HepG2 (cell line): ENCODE results near the gene LMBRD2. TPM values are rescaled to one million over a fixed set of nuclear protein-coding genes. Genes with fewer than 3 reads are reported as not detected.

ENCODE experiments used
- ADNP ChIP-seq: sonication (generic); formaldehyde crosslinking; IDR thresholded peaks from 2 replicates; pipeline ENCODE4 v1.4.0; 2020; ENCODE audit warnings: missing genetic modification reagents
- CBX2 ChIP-seq, 2 experiments: fragments of 200-600 bp in 1 of 2; sonication (generic); formaldehyde crosslinking in 1 of 2; IDR thresholded peaks; 2 replicates each; pipeline versions ENCODE4 v1.7.0 to v1.8.1; 2018 to 2022; ENCODE audit warnings: low read depth in 2 of 2, low read length in 1 of 2, mild to moderate bottlenecking in 1 of 2, missing genetic modification reagents in 1 of 2
- CC2D1A ChIP-seq: sonication (generic); formaldehyde crosslinking; IDR thresholded peaks from 2 replicates; pipeline ENCODE4 v1.8.1; 2023; ENCODE audit warnings: mild to moderate bottlenecking, missing genetic modification reagents
- ETV5 ChIP-seq: IDR thresholded peaks from 2 replicates; pipeline ENCODE4 v1.6.1; 2018; ENCODE audit warnings: missing biosample characterization, missing genetic modification reagents, inconsistent platforms, borderline replicate concordance
- GFI1 ChIP-seq: sonication (generic); formaldehyde crosslinking; IDR thresholded peaks from 2 replicates; pipeline ENCODE4 v1.5.0; 2020; ENCODE audit warnings: missing genetic modification reagents, mild to moderate bottlenecking, borderline replicate concordance
- GTF2F1 ChIP-seq: fragments of 150-350 bp; IDR thresholded peaks from 2 replicates; pipeline ENCODE4 v1.6.1; 2014; ENCODE audit warnings: low read length
- HDAC6 ChIP-seq: fragments of 200-600 bp; sonication (generic); IDR thresholded peaks from 2 replicates; pipeline ENCODE4 v1.7.0; 2017; ENCODE audit warnings: mild to moderate bottlenecking, antibody characterized with exemption, low read length, low read depth
- KDM3A ChIP-seq: IDR thresholded peaks from 2 replicates; pipeline ENCODE4 v1.6.1; 2018; ENCODE audit warnings: low read depth, missing compliant biosample characterization
- MBNL3 ChIP-seq: fragments of 250-450 bp; sonication (Bioruptor Pico); conservative IDR thresholded peaks from 2 replicates; pipeline ENCODE4 v1.8.0; 2022; ENCODE audit warnings: mild to moderate bottlenecking, inconsistent platforms
- RBM39 ChIP-seq: fragments of 200-400 bp; formaldehyde crosslinking; IDR thresholded peaks from one replicate; pipeline ENCODE4 v1.6.1; 2018; ENCODE audit warnings: antibody characterized with exemption, mild to moderate bottlenecking, low read depth, low read length; ENCODE audit not compliant: poor library complexity, severe bottlenecking
- SATB2 ChIP-seq: sonication (generic); formaldehyde crosslinking; IDR thresholded peaks from 2 replicates; pipeline ENCODE4 v1.5.0; 2020; ENCODE audit warnings: missing genetic modification reagents
- SP140L ChIP-seq: sonication (generic); formaldehyde crosslinking; IDR thresholded peaks from 2 replicates; pipeline ENCODE4 v1.4.0; 2020; ENCODE audit warnings: missing genetic modification reagents, borderline replicate concordance
- SP2 ChIP-seq: sonication (generic); formaldehyde crosslinking; IDR thresholded peaks from 2 replicates; pipeline ENCODE4 v1.5.1; 2020; ENCODE audit warnings: mild to moderate bottlenecking, missing genetic modification reagents
- YEATS4 ChIP-seq: sonication (generic); formaldehyde crosslinking; IDR thresholded peaks from 2 replicates; pipeline ENCODE4 v1.4.0; 2020; ENCODE audit warnings: missing genetic modification reagents, borderline replicate concordance
- ZKSCAN8 ChIP-seq: IDR thresholded peaks from 2 replicates; pipeline ENCODE4 v1.6.1; 2016; ENCODE audit warnings: borderline replicate concordance, missing genetic modification reagents, missing compliant biosample characterization
- ZNF670 ChIP-seq: sonication (generic); formaldehyde crosslinking; IDR thresholded peaks from 2 replicates; pipeline ENCODE4 v1.8.0; 2022; ENCODE audit warnings: mild to moderate bottlenecking, missing genetic modification reagents, borderline replicate concordance
- ZNF7 ChIP-seq: IDR thresholded peaks from 2 replicates; pipeline ENCODE4 v1.6.1; 2016; ENCODE audit warnings: missing biosample characterization, missing genetic modification reagents
- ZNF746 ChIP-seq: sonication (generic); formaldehyde crosslinking; IDR thresholded peaks from 2 replicates; pipeline ENCODE4 v1.8.0; 2022; ENCODE audit warnings: mild to moderate bottlenecking, missing genetic modification reagents
- ZNF75D ChIP-seq: sonication (generic); formaldehyde crosslinking; IDR thresholded peaks from 2 replicates; pipeline ENCODE4 v1.8.1; 2023; ENCODE audit warnings: missing genetic modification reagents, mild to moderate bottlenecking, borderline replicate concordance
- ZNF768 ChIP-seq: sonication (generic); formaldehyde crosslinking; IDR thresholded peaks from 2 replicates; pipeline ENCODE4 v1.4.0; 2020; ENCODE audit warnings: missing genetic modification reagents
- ZSCAN29 ChIP-seq: sonication (generic); formaldehyde crosslinking; conservative IDR thresholded peaks from 2 replicates; pipeline ENCODE4 v1.4.0; 2020; ENCODE audit warnings: mild to moderate bottlenecking, missing genetic modification reagents
- polyA plus RNA-seq, 8 experiments: library from polyadenylated mRNA; depleted of rRNA in 3 of 8; stranded (reverse) in 7 of 8; unstranded in 1 of 8; fragments of >200 nt; fragmentation: Illumina TruSeq in 4 of 8; extraction: Trizol in 4 of 8; gene quantifications; 2 replicates each; pipeline versions ENCODE4 v1.2.1 to v1.2.3, GENCODE V29; 2011 to 2016; ENCODE audit warnings: low read depth in 4 of 8, missing spikeins in 1 of 8, mixed read lengths in 1 of 8; ENCODE audit not compliant: insufficient read depth in 1 of 8
- total RNA-seq, 5 experiments: library from RNA; depleted of rRNA; stranded (reverse); fragments of >200 nt; fragmentation: Illumina TruSeq; extraction: Trizol; gene quantifications; 2 replicates each; pipeline ENCODE4 v1.2.3, GENCODE V29; 2016; ENCODE audit warnings: low read depth in 1 of 5
- TF ChIP-seq, protein P1 (sequence below): IDR thresholded peaks from 2 replicates; pipeline ENCODE4 v1.6.1; 2016; ENCODE audit warnings: low read depth, control low read depth
- TF ChIP-seq, protein P2 (sequence below): sonication (generic); formaldehyde crosslinking; IDR thresholded peaks from 2 replicates; pipeline ENCODE4 v1.5.0; 2020; ENCODE audit warnings: missing genetic modification reagents
- TF ChIP-seq, protein P3 (sequence below): IDR thresholded peaks from 2 replicates; pipeline ENCODE4 v1.6.1; 2018; ENCODE audit warnings: missing genetic modification reagents
- TF ChIP-seq, protein P4 (sequence below): sonication (generic); formaldehyde crosslinking; IDR thresholded peaks from 2 replicates; pipeline ENCODE4 v1.5.1; 2020; ENCODE audit warnings: missing genetic modification reagents, mild to moderate bottlenecking, borderline replicate concordance
- TF ChIP-seq, protein P5 (sequence below): sonication (generic); formaldehyde crosslinking; IDR thresholded peaks from 2 replicates; pipeline ENCODE4 v1.4.0; 2020; ENCODE audit warnings: missing genetic modification reagents

Gene LMBRD2
- total and polyA plus RNA-seq, 2 of the 13 experiments (the other 11 are each of a cell fraction or from before 2014, with no cell fraction given) = 2.0 to 4.7 TPM

DNA sequence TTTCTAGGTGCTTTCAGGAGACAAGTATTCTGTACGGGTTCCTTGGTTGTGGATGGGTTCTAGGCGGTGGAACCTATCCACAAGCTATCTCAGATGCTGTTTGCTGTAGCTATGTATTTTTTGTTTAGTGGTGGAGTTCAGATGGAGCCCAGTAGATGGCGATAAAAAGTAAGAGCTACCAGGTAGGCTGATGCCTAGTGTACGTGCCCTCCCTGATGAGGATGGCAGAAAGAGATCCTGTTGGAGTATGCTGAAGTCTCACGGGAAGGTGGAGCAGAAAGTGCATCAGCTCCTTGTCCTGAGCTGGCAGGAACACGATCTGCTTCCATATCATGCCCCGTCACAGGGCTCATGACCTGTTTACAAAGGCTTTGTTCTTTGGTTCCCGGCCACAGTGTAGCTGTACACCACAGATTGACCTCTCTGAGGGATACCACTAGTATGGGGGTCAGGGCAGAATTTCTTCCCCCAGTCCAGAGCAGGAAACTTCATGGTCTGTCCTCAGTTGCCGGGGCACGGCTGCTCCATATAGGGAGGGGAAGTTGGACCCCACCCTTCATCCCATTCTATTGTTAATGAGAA, 72.4 kb downstream of the LMBRD2 start (continued):
- TF ChIP-seq, protein P1, sequence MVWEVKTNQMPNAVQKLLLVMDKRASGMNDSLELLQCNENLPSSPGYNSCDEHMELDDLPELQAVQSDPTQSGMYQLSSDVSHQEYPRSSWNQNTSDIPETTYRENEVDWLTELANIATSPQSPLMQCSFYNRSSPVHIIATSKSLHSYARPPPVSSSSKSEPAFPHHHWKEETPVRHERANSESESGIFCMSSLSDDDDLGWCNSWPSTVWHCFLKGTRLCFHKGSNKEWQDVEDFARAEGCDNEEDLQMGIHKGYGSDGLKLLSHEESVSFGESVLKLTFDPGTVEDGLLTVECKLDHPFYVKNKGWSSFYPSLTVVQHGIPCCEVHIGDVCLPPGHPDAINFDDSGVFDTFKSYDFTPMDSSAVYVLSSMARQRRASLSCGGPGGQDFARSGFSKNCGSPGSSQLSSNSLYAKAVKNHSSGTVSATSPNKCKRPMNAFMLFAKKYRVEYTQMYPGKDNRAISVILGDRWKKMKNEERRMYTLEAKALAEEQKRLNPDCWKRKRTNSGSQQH (CRISPR knock-in tag) = no peak
- TF ChIP-seq ZNF670 (CRISPR knock-in tag) (no peak), SP2 (no peak), RBM39 (no peak), ZNF7 (no peak), HDAC6 (no peak), CBX2 (IDR thresholded peaks at IDR 0.05; ENCODE audit: low read depth, low read length) (no peak), CBX2 (CRISPR knock-in tag; IDR thresholded peaks at IDR 0.05; ENCODE audit: low read depth) (no peak), ETV5 (CRISPR knock-in tag) (no peak), ZSCAN29 (CRISPR knock-in tag) (no peak), GTF2F1 (no peak), ZNF768 (CRISPR knock-in tag) (no peak), ADNP (CRISPR knock-in tag) (no peak), KDM3A (CRISPR knock-in tag) (no peak), ZNF75D (no peak), ZKSCAN8 (CRISPR knock-in tag) (no peak), ZNF746 (CRISPR knock-in tag) (no peak), CC2D1A (CRISPR knock-in tag) (no peak), MBNL3 (CRISPR knock-in tag) (no peak), GFI1 (CRISPR knock-in tag) (no peak), YEATS4 (CRISPR knock-in tag) (no peak), SP140L (CRISPR knock-in tag) (no peak), SATB2 (CRISPR knock-in tag) (no peak)
- TF ChIP-seq, protein P2, sequence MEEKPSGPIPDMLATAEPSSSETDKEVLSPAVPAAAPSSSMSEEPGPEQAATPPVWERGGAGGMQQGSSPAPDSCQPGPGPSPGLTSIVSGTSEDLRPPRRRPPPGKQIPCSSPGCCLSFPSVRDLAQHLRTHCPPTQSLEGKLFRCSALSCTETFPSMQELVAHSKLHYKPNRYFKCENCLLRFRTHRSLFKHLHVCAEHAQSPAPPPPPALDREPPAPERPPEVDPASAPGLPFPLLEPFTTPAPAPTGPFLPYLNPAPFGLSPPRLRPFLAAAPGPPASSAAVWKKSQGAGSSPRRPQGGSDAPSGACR = no peak
- TF ChIP-seq, protein P3, sequence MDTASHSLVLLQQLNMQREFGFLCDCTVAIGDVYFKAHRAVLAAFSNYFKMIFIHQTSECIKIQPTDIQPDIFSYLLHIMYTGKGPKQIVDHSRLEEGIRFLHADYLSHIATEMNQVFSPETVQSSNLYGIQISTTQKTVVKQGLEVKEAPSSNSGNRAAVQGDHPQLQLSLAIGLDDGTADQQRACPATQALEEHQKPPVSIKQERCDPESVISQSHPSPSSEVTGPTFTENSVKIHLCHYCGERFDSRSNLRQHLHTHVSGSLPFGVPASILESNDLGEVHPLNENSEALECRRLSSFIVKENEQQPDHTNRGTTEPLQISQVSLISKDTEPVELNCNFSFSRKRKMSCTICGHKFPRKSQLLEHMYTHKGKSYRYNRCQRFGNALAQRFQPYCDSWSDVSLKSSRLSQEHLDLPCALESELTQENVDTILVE = no peak
- TF ChIP-seq, protein P4, sequence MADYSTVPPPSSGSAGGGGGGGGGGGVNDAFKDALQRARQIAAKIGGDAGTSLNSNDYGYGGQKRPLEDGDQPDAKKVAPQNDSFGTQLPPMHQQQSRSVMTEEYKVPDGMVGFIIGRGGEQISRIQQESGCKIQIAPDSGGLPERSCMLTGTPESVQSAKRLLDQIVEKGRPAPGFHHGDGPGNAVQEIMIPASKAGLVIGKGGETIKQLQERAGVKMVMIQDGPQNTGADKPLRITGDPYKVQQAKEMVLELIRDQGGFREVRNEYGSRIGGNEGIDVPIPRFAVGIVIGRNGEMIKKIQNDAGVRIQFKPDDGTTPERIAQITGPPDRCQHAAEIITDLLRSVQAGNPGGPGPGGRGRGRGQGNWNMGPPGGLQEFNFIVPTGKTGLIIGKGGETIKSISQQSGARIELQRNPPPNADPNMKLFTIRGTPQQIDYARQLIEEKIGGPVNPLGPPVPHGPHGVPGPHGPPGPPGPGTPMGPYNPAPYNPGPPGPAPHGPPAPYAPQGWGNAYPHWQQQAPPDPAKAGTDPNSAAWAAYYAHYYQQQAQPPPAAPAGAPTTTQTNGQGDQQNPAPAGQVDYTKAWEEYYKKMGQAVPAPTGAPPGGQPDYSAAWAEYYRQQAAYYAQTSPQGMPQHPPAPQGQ (CRISPR knock-in tag) = no peak
- TF ChIP-seq, protein P5, sequence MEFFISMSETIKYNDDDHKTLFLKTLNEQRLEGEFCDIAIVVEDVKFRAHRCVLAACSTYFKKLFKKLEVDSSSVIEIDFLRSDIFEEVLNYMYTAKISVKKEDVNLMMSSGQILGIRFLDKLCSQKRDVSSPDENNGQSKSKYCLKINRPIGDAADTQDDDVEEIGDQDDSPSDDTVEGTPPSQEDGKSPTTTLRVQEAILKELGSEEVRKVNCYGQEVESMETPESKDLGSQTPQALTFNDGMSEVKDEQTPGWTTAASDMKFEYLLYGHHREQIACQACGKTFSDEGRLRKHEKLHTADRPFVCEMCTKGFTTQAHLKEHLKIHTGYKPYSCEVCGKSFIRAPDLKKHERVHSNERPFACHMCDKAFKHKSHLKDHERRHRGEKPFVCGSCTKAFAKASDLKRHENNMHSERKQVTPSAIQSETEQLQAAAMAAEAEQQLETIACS (CRISPR knock-in tag) = no peak
